Gastrocnemius medialis (tissue), 4 donors: ENCODE results near the gene GAS7. TPM values are rescaled to one million over a fixed set of nuclear protein-coding genes. Genes with fewer than 3 reads are reported as not detected.
A peak's percentile ranks its signal among the peaks of the same experiment; 100 is the strongest.

Source experiments
- ATAC-seq, 2 donors: fragments of 150-250 bp; one replicate each; pipeline ENCODE4 v1.9.1; 2016
- DNase-seq, 2 donors: peaks; one replicate each; pipeline ENCODE4 v3.0.0-alpha.2; 2019
- H3K27ac ChIP-seq, 4 donors: fragments of 200-600 bp; sonication (generic); 1 replicate in 1 of 4; 2 replicates in 3 of 4; pipeline ENCODE4 v1.5.1; 2016 to 2018; ENCODE audit warnings: mild to moderate bottlenecking in 2 of 4, moderate library complexity in 1 of 4
- H3K27me3 ChIP-seq, 3 donors: fragments of 200-600 bp; sonication (generic) in 2 of 3; 1 replicate in 1 of 3; 2 replicates in 2 of 3; pipeline versions ENCODE4 v1.5.1 to v1.6.0; 2016 to 2019; ENCODE audit warnings: mild to moderate bottlenecking in 1 of 3, moderate library complexity in 1 of 3
- H3K36me3 ChIP-seq, 2 donors: fragments of 200-600 bp; sonication (generic) in 1 of 2; one replicate each; pipeline ENCODE4 v1.5.1; 2017 to 2018
- H3K4me1 ChIP-seq, 2 donors: fragments of 200-600 bp; sonication (generic) in 1 of 2; one replicate each; pipeline ENCODE4 v1.5.1; 2016 to 2017; ENCODE audit warnings: mild to moderate bottlenecking in 2 of 2
- H3K4me3 ChIP-seq, 4 donors: fragments of 200-600 bp; sonication (generic) in 3 of 4; 1 replicate in 1 of 4; 2 replicates in 3 of 4; pipeline ENCODE4 v1.5.1; 2016 to 2019; ENCODE audit warnings: mild to moderate bottlenecking in 2 of 4
- H3K9me3 ChIP-seq, 3 donors: fragments of 200-600 bp; sonication (generic) in 2 of 3; 1 replicate in 1 of 3; 2 replicates in 2 of 3; pipeline ENCODE4 v1.5.1; 2016 to 2019
- CTCF ChIP-seq, 5 experiments: fragments of 450-650 bp in 3 of 5; fragments of 200-600 bp in 2 of 5; sonication (generic) in 2 of 5; IDR thresholded peaks in 4 of 5; conservative IDR thresholded peaks in 1 of 5; 1 replicate in 4 of 5; 2 replicates in 1 of 5; pipeline ENCODE4 v1.5.1; 2016 to 2019; ENCODE audit warnings: antibody characterized with exemption in 5 of 5, mild to moderate bottlenecking in 3 of 5, moderate library complexity in 3 of 5
- POLR2A ChIP-seq, 2 donors: fragments of 450-650 bp; IDR thresholded peaks; one replicate each; pipeline ENCODE4 v1.6.1; 2017; ENCODE audit warnings: antibody characterized with exemption in 2 of 2, mild to moderate bottlenecking in 2 of 2, moderate library complexity in 2 of 2
- in situ Hi-C, 4 donors: fragments of 200-750 bp; cut with MboI; loops; one replicate each; pipeline versions ENCODE4 v1.15.0 to v1.8.0; 2017; ENCODE audit warnings: low sequenced_read_pairs in 4 of 4
- intact Hi-C: fragments of 100-400 bp; cut with DNase I; formaldehyde crosslinking; loops from one replicate; pipeline ENCODE4 v1.15.1; 2023; ENCODE audit warnings: low total_unique reads
- total RNA-seq, 4 donors: library from RNA; depleted of rRNA; stranded (reverse); fragments of >200 nt; gene quantifications; one replicate each; pipeline versions ENCODE4 v1.1.0 to v1.2.3, GENCODE V29; 2016

Gene GAS7
- total RNA-seq, 4 donors from 2014 or later: 5.8 to 7.1 (median 6.1) TPM

- DNase-seq (no peak), ATAC-seq (no peak)
- H3K36me3 ChIP-seq: no peaks in the 10 kb centered on the region
- H3K27me3 ChIP-seq: peaks cover 16 to 19% (median 19%) of the 10 kb centered on the region in 3 donors
- in situ Hi-C loops (no loop called here), intact Hi-C loops (no loop called here)
- TF ChIP-seq CTCF (IDR thresholded peaks at IDR 0.05 in 4 of 5, conservative IDR thresholded peaks at IDR 0.05 in 1 of 5) (no peak), POLR2A (IDR thresholded peaks at IDR 0.05) (no peak)
- peaks cover 0 to 2% (median 0%) of the 10 kb centered on the region in 3 donors for H3K9me3 ChIP-seq
- H3K27ac ChIP-seq: no peak overlapping the region
- no peaks in the 10 kb centered on the region for H3K4me1 ChIP-seq
- no peak overlapping the region for H3K4me3 ChIP-seq
Observed at GRCh38 chr17:10200645-10201044, 2.2 kb upstream of the GAS7 start.

- TF ChIP-seq CTCF (IDR thresholded peaks at IDR 0.05 in 4 of 5, conservative IDR thresholded peaks at IDR 0.05 in 1 of 5): no peak
- in situ Hi-C loops: no loop called here
- no peak for ATAC-seq
- no peak for DNase-seq
- Histone ChIP-seq H3K27ac (no peak overlapping the region), H3K27me3 (peaks cover 16 to 19% (median 19%) of the 10 kb centered on the region in 3 donors), H3K4me1 (no peaks in the 10 kb centered on the region), H3K4me3 (no peak overlapping the region), H3K9me3 (no peaks in the 10 kb centered on the region), H3K36me3 (no peaks in the 10 kb centered on the region)
- intact Hi-C loops: no loop called here
Observed at GRCh38 chr17:10200016-10200415, 1.6 kb upstream of the GAS7 start.

DNA sequence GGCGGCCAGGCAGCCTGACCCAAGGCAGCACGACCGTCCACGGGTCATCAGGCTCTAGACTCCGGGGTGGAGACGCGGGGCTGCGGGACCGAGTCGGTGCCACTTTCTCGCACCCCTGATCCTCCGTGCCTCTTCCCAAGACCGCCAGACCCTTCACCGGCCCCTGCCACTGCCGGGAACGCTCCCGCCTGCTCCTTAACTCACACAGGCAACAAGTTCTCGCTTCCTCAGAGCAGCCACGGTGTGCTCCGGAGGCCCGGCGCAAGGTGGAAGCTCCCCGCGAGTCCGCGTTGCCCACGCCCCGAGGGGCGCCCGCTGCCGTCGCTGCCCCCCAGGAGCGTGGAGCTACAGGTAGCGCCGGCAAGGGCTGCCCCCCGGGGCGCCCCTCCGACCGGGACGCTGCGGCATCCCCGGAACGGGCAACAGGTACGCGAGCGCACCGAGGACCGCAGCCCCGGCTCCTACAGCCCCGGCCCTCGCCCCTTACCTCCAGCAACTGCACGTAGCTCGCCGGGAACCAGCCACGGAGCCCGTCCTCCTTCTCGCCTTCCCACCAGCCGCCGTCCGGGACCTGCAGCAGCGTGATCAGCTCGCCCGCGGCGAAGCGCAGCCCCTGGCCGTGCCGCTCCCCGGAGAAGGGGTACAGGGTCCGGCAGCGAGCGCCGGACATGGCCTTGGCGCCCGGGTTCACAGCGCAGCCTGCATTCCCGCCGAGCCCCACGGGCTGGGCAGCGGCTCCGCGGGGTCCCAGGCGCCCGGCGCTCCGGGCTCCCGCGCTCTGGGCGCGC is 491 bp downstream of the GAS7 start:
- Histone ChIP-seq H3K4me1 (no peaks in the 10 kb centered on the region), H3K4me3 (peak overlapping the region; percentile 34 to 50 (median 46)), H3K9me3 (peaks cover 0 to 7% (median 0%) of the 10 kb centered on the region in 3 donors), H3K27me3 (peaks cover 16 to 19% (median 19%) of the 10 kb centered on the region in 3 donors), H3K27ac (peak overlapping the region in 3 of 4 donors; percentile 1 to 41 (median 30)), H3K36me3 (no peaks in the 10 kb centered on the region)
- TF ChIP-seq POLR2A (IDR thresholded peaks at IDR 0.05): no peak
- no peak for TF ChIP-seq CTCF (IDR thresholded peaks at IDR 0.05 in 4 of 5, conservative IDR thresholded peaks at IDR 0.05 in 1 of 5)
- DNase-seq: no peak
- no peak for ATAC-seq
- intact Hi-C loops (no loop called here), in situ Hi-C loops (loop anchor here in 1 of 4 donors (10.0 kb wide), 1 partner anchor 63 kb away; no protein-coding TSS in a partner anchor)

- intact Hi-C loops (no loop called here), in situ Hi-C loops (loop anchor here in 1 of 4 donors (10.0 kb wide), 1 partner anchor 63 kb away; no protein-coding TSS in a partner anchor)
- ATAC-seq (no peak), DNase-seq (no peak)
- Histone ChIP-seq H3K9me3 (peaks cover 0 to 7% (median 0%) of the 10 kb centered on the region in 3 donors), H3K4me3 (peak overlapping the region in 3 of 4 donors; percentile 43 to 50 (median 48)), H3K27ac (peak overlapping the region in 3 of 4 donors; percentile 1 to 41 (median 30)), H3K36me3 (no peaks in the 10 kb centered on the region), H3K4me1 (no peaks in the 10 kb centered on the region), H3K27me3 (peaks cover 16 to 19% (median 19%) of the 10 kb centered on the region in 3 donors)
- TF ChIP-seq POLR2A (IDR thresholded peaks at IDR 0.05): no peak
- no peak for TF ChIP-seq CTCF (IDR thresholded peaks at IDR 0.05 in 4 of 5, conservative IDR thresholded peaks at IDR 0.05 in 1 of 5)
Observed at GRCh38 chr17:10197362-10197720, 1.1 kb downstream of the GAS7 start.
